Hepatocyte (in vitro differentiated cells): Measurements from ENCODE around the gene FBXO44. TPM values are rescaled to one million over a fixed set of nuclear protein-coding genes. Genes with fewer than 3 reads are reported as not detected.

Source experiments
- DNase-seq: peaks from one replicate; pipeline ENCODE4 v3.0.0-alpha.2; 2016; ENCODE audit warnings: low spot score
- H2AFZ ChIP-seq: fragments of 200-600 bp; sonication (generic); 2 replicates; pipeline ENCODE4 v1.6.0; 2016; ENCODE audit warnings: antibody characterized with exemption, mild to moderate bottlenecking
- H3K27ac ChIP-seq: fragments of 200-600 bp; sonication (generic); 2 replicates; pipeline ENCODE4 v1.5.1; 2016; ENCODE audit warnings: mild to moderate bottlenecking
- H3K27me3 ChIP-seq: fragments of 200-600 bp; sonication (generic); 2 replicates; pipeline ENCODE4 v1.6.1; 2016
- H3K36me3 ChIP-seq: fragments of 200-600 bp; sonication (generic); replicated peaks from 2 replicates; pipeline ENCODE4 v1.5.1; 2016; ENCODE audit warnings: low read depth; ENCODE audit not compliant: insufficient read depth
- H3K4me1 ChIP-seq: fragments of 200-600 bp; sonication (generic); 2 replicates; pipeline ENCODE4 v1.5.1; 2016; ENCODE audit warnings: mild to moderate bottlenecking, moderate library complexity; ENCODE audit not compliant: insufficient read depth
- H3K4me2 ChIP-seq: fragments of 200-600 bp; sonication (generic); 2 replicates; pipeline ENCODE4 v1.6.0; 2016
- H3K4me3 ChIP-seq: fragments of 200-600 bp; sonication (generic); 2 replicates; pipeline ENCODE4 v1.5.1; 2016; ENCODE audit warnings: mild to moderate bottlenecking
- H3K79me2 ChIP-seq: fragments of 200-600 bp; sonication (generic); 2 replicates; pipeline ENCODE4 v1.6.0; 2017; ENCODE audit warnings: mild to moderate bottlenecking
- H3K9me2 ChIP-seq: fragments of 200-600 bp; sonication (generic); replicated peaks from 2 replicates; pipeline ENCODE4 v1.6.0; 2017; ENCODE audit warnings: mild to moderate bottlenecking; ENCODE audit not compliant: insufficient read depth
- H3K9me3 ChIP-seq: fragments of 200-600 bp; sonication (generic); 2 replicates; pipeline ENCODE4 v1.5.1; 2016; ENCODE audit warnings: low read depth, mild to moderate bottlenecking
- H4K20me1 ChIP-seq: fragments of 200-600 bp; sonication (generic); 2 replicates; pipeline ENCODE4 v1.6.0; 2016; ENCODE audit warnings: mild to moderate bottlenecking; ENCODE audit not compliant: insufficient read depth, poor library complexity, severe bottlenecking
- EZH2 ChIP-seq: fragments of 200-600 bp; sonication (generic); IDR thresholded peaks from 2 replicates; pipeline ENCODE4 v1.6.1; 2016; ENCODE audit warnings: antibody characterized with exemption, mild to moderate bottlenecking, borderline replicate concordance
- EZH2phosphoT487 ChIP-seq: fragments of 200-600 bp; sonication (generic); IDR thresholded peaks from one replicate; pipeline ENCODE4 v1.6.1; 2018; ENCODE audit warnings: antibody characterized with exemption, mild to moderate bottlenecking, low read depth, moderate library complexity; ENCODE audit not compliant: unreplicated experiment, severe bottlenecking
- WGBS: methylation state at CpG from one replicate; pipeline ENCODE4 v1.1.6; 2016; ENCODE audit warnings: low lambda C conversion rate; ENCODE audit errors: missing lambda C conversion rate; 5-methylcytosine and 5-hydroxymethylcytosine counted together
- polyA plus RNA-seq: library from polyadenylated mRNA; unstranded; fragments of >200 nt; fragmentation: Nextera tagmentation; extraction: Ambion mirVana; gene quantifications from 2 replicates; pipeline ENCODE4 v1.2.1, GENCODE V29; 2016
- total RNA-seq: library from RNA; depleted of rRNA; stranded (reverse); fragments of >200 nt; gene quantifications from 2 replicates; pipeline ENCODE4 v1.2.3, GENCODE V29; 2014
- TF ChIP-seq, protein P1 (sequence below): fragments of 200-600 bp; sonication (generic); IDR thresholded peaks from 2 replicates; pipeline ENCODE4 v1.5.1; 2016; ENCODE audit warnings: antibody characterized with exemption, mild to moderate bottlenecking; ENCODE audit not compliant: poor library complexity

FBXO44 gene
- total and polyA plus RNA-seq, 2 experiments from 2014 or later, result 24.8 to 41.2 TPM

DNA sequence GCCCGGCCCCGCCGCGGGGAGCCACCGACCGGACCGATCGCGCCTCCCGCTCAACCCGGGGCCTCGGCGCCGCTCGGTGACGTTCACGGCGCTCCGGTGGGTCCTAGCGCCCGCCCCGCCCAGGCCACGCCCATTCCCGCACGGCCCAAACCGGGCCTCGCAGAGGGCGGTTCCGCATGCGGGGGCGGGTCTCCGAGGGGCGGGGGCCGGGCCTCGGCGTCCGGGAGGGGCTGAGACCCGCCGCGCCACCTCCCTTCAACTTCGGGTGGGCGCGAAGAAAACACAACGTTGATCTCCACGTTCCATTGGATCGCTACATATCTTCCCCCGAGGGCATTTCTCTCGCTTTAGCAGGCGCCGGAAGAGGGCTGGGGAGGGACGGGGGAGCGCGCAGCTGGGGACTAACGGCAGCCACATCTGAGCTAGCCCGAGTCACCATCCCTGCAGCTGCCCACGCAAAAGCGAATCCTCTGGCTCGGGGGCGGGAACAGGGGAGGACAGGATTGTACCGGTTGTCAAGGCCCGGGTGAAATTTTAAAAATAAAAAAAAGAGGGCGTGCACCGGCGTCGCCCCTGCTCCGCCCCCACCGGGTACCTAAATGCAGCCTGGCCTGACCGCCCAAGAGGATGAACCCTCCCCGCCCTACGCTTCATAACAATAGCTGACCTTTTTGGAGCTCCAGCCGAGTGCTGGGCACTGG is 26.5 kb downstream of the FBXO44 start, which contains the start of gene MAD2L2:
TSS of gene MAD2L2 (minus strand) at position 78 of the 701 bp plus-strand sequence. CDS start 547 bp downstream, outside the sequence.
- peaks cover 7% of the 10 kb centered on the region for H3K4me1 ChIP-seq
- peak within 1 kb of the TSS; percentile 98 for H3K4me3 ChIP-seq
- H3K36me3 ChIP-seq, result no peaks in the 10 kb centered on the region
- DNase-seq, result peak; percentile 92
- peak within 1 kb of the TSS; percentile 94 for H2AFZ ChIP-seq
- TF ChIP-seq EZH2phosphoT487, result no peak
- TF ChIP-seq EZH2, result no peak
- peak within 1 kb of the TSS; percentile 74 for H3K27ac ChIP-seq
- H3K9me2 ChIP-seq, result no peaks in the 10 kb centered on the region
- H4K20me1 ChIP-seq, result no peaks in the 10 kb centered on the region
- H3K79me2 ChIP-seq, result peaks cover 3% of the 10 kb centered on the region
- H3K27me3 ChIP-seq, result peaks cover 7% of the 10 kb centered on the region
- H3K9me3 ChIP-seq, result no peaks in the 10 kb centered on the region
- under 1% methylated on average over 67 of the region's 71 CpGs for WGBS
- peak within 1 kb of the TSS; percentile 98 for H3K4me2 ChIP-seq

DNA sequence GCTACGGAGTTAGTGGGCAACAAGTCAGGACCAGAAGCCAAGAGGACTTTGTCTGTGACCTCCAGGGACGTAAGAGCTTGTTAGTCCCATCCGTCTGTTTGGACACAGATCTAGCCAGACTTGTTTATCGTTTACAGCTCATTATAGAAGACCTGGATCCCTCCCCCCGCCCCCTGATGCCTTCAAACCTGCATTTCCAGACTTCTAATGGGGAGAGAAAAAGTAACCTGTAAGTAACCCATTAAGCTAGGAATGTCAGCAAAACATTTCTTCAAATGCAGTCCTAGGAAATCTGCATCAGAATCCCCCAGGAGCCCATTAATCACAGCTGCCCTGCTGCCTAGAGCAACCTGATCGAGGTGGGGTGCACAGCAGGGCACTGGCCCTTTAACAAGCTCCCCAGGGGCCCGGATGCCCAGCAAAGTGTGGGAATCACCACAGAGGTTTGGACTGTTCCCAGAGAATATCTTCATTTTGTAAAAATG is 27.7 kb downstream of the FBXO44 start:
- WGBS, result 20% methylated on average over 7 of the region's 7 CpGs
- Histone ChIP-seq H2AFZ (no peak overlapping the region), H4K20me1 (no peaks in the 10 kb centered on the region), H3K9me3 (no peaks in the 10 kb centered on the region), H3K27me3 (peaks cover 7% of the 10 kb centered on the region), H3K4me2 (peak overlapping the region; percentile 98), H3K36me3 (no peaks in the 10 kb centered on the region), H3K9me2 (no peaks in the 10 kb centered on the region), H3K27ac (no peak overlapping the region), H3K4me3 (no peak overlapping the region), H3K79me2 (peaks cover 3% of the 10 kb centered on the region), H3K4me1 (peaks cover 7% of the 10 kb centered on the region)
- no peak for TF ChIP-seq EZH2
- TF ChIP-seq, protein P1, sequence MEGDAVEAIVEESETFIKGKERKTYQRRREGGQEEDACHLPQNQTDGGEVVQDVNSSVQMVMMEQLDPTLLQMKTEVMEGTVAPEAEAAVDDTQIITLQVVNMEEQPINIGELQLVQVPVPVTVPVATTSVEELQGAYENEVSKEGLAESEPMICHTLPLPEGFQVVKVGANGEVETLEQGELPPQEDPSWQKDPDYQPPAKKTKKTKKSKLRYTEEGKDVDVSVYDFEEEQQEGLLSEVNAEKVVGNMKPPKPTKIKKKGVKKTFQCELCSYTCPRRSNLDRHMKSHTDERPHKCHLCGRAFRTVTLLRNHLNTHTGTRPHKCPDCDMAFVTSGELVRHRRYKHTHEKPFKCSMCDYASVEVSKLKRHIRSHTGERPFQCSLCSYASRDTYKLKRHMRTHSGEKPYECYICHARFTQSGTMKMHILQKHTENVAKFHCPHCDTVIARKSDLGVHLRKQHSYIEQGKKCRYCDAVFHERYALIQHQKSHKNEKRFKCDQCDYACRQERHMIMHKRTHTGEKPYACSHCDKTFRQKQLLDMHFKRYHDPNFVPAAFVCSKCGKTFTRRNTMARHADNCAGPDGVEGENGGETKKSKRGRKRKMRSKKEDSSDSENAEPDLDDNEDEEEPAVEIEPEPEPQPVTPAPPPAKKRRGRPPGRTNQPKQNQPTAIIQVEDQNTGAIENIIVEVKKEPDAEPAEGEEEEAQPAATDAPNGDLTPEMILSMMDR, result no peak
- no peak for TF ChIP-seq EZH2phosphoT487
- no peak for DNase-seq

DNA sequence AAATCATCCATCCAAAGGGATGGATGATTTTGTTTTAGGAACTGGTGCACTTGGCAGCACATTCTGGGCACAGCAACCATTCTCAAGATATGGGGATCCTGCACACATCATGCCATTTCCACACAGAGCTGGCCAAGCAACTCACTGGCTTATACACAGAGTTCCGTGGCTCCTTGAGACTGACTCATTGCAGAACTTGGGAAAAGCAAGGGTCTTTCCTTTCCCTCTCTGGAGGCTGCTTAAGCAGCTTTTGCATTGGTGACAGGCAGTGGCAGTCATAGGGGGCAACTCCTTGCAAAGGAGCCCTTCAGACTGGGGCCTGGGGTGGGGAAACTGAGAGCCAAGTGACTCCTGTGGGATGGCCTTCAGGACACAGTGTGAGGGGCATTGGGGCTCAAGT is 28.1 kb downstream of the FBXO44 start:
- TF ChIP-seq EZH2 (no peak), EZH2phosphoT487 (no peak)
- TF ChIP-seq, protein P1, result no peak
- H3K4me3 ChIP-seq, result no peak overlapping the region
- peaks cover 7% of the 10 kb centered on the region for H3K4me1 ChIP-seq
- H4K20me1 ChIP-seq, result no peaks in the 10 kb centered on the region
- H2AFZ ChIP-seq, result no peak overlapping the region
- H3K27me3 ChIP-seq, result peaks cover 7% of the 10 kb centered on the region
- H3K27ac ChIP-seq, result no peak overlapping the region
- no peaks in the 10 kb centered on the region for H3K36me3 ChIP-seq
- H3K4me2 ChIP-seq, result no peak overlapping the region
- no peaks in the 10 kb centered on the region for H3K9me2 ChIP-seq
- H3K79me2 ChIP-seq, result peaks cover 3% of the 10 kb centered on the region
- no peaks in the 10 kb centered on the region for H3K9me3 ChIP-seq
- WGBS, result 32% methylated on average over 1 of the region's 1 CpG
- no peak for DNase-seq

DNA sequence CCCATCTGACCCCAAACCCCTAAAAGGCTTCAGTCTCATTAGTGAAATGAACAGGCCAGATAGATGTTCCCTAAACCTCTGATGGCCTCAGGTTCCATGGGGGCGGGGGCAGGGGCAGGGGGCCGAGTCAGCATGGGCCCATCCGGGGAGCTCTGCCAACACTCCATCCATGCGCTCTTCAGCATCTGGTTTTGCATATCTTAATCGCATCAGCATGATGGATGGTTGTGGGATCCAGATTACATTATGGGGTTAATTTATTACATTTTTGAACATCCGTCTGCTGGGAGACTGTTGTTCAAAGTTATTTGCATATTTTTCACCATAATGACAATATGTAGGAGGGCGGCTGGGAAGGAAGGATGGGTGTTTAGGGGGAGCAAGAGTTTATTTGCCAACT is 29.4 kb downstream of the FBXO44 start:
- H3K27me3 ChIP-seq, result peaks cover 10% of the 10 kb centered on the region
- no peak overlapping the region for H2AFZ ChIP-seq
- no peak for DNase-seq
- no peak overlapping the region for H3K4me3 ChIP-seq
- no peaks in the 10 kb centered on the region for H3K36me3 ChIP-seq
- no peaks in the 10 kb centered on the region for H4K20me1 ChIP-seq
- WGBS, result 58% methylated on average over 7 of the region's 7 CpGs
- no peak overlapping the region for H3K27ac ChIP-seq
- no peaks in the 10 kb centered on the region for H3K9me2 ChIP-seq
- H3K9me3 ChIP-seq, result no peaks in the 10 kb centered on the region
- H3K79me2 ChIP-seq, result peaks cover 3% of the 10 kb centered on the region
- H3K4me1 ChIP-seq, result peaks cover 7% of the 10 kb centered on the region
- TF ChIP-seq EZH2 (no peak), EZH2phosphoT487 (no peak)
- TF ChIP-seq, protein P1, result no peak
- no peak overlapping the region for H3K4me2 ChIP-seq
